ENCODE results near the gene IMMP2L.
"Not testable (repeated sequence)": the region's sequence is repeated elsewhere in the genome, so short reads cannot be mapped to it uniquely, and the experiment has no call there.

Gene IMMP2L

GRCh38 chr7:111323670-111324069, 238.6 kb downstream of the IMMP2L start:
- not testable (repeated sequence) for DNase-seq

DNA sequence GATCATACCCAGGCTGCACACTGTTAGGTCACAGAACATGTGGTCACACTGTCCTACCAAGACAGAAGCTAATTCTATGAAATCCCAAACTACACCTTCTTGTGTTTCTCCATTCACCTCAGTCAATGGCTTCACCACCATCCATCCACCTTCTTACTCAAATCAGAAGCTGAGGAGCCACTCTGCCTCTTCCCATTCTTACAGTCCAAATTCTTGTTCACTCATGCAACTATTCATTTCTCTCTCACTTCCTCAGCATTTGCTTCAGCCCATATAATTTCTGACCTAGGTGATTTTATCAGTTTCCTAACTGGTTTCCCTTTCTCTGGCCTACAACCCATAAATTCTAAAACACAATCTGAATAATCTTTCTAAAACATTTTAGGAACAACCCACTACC, 242.2 kb downstream of the IMMP2L start:
- DNase-seq = no peak

DNA sequence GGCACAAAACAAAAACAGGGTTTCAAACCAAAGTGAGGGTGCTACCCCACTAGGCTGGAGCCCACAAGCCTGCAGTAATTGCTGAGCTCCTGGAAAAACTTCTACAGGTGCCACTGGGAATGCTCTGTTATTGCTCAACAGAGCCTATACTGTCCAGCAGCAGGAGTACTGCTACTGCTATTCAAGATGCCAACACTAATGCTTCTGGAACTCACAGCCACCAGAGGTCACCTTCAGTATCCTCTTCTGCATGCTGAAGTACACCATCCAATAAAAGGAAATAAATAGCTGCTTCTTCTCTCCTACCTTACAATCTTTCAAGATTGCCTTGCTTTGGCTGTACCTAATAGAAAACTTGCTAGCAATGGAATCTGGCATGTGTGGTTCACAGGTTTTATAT, 249.3 kb downstream of the IMMP2L start:
- no peak for DNase-seq

DNA sequence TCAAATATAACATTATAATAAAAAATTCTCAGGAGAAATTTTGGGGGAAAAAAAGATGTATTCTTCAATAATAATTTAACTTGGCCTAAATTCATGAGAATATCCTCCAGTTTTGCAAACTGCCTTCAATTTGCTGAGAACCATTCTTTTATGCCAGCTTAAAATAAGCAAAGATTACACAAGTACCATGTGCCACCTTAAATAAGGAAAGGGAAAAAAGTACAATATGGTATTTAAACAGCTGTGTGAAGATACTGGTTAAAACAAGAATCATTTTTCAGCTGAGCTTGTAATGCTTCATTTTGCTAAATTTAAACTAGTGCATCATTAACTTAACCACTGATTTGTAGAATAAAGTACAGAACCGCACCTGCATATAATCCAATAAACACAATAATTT, 253.6 kb downstream of the IMMP2L start:
- no peak for DNase-seq

DNA sequence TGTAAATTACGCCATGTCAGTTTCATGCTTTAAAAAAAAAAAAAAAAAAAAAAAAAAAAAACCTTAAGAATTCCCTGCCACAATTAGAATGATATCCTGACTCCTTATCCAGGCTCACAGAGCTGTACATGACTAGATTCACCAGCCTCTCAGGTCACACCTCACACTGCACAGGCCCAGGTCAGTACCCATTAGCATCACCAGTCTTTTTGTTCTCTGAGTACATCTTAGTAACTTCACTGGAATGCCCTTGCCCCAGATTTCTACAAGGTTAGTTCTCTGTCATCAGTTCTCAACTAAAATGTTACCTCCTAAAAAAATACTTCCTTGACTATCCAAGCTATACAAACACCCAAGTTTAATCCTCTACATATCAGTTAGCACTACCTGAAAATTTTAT, 260.4 kb downstream of the IMMP2L start:
- DNase-seq = no peak

- DNase-seq = no peak
These were observed 267.8 kb downstream of the IMMP2L start for GRCh38 chr7:111294494-111294893.

DNA sequence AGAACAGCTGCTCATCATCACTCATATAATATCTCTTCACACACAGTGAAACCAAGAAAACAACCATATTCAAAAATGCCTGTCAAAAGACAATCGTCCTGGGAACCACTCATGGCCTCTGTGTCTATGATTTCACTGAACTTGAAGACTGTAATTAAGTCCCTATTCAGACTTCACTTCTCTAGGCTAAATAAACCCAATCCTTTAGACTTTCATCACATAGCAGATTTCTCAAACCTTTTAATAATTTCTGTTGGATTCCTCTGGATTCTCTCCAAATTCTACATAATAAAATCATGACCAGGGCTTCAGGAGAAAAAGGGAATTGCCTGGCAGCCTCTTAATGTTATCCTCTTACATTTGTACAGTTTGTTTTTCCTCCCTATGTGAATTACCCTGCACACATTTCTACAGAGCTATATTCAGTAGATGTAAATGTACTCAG, 270.2 kb downstream of the IMMP2L start:
- DNase-seq = no peak

DNA sequence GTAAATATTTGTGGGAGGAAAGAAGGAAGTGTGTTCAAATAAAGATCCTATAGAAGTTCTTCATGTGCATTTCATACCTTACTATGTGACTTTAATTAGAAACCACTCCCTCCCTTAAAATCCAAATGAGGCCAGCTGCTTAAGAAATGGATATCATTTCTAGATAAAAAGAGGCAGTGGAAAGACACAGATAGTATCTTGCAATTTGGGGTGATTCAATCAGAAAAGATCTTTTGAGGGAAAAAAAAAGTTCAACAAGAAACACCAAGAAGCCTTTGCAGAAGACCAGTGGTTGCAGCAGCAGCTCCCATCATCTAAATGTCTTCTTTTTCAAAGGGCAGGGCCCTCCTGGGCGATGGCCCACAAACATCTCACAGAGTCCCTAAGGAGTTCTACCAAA, 271.3 kb downstream of the IMMP2L start:
- DNase-seq = no peak

DNA sequence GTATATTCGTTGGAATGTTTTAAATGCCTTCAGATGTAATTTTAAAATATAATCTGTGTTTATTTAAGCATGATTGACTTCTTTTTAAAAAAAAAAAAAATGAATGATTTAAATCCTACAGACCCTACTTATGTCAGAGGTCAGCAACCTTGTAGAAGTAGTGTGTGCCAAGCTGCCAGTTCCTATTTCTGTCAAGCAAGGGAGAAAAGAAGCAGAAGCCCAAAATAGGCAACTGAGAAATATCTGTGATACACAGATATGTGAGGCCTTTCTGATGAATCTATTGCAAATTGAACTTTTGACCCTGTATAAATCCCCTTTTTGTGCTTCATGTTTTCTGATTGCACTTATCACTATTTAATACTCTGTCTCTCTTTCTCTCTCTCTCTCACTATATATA, 271.9 kb downstream of the IMMP2L start:
- DNase-seq = no peak

DNA sequence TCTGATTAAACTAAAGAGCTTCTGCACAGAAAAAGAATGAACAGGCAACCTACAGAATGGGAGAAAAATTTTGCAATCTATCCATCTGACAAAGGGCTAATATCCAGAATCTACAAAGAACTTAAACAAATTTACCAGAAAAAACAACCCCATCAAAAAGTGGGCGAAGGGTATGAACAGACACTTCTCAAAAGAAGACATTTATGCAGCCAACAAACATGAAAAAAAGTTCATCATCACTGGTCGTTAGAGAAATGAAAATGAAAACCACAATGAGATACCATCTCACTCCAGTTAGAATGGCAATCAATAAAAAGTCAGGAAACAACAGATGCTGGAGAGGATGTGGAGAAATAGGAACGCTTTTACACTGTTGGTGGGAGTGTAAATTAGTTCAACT, 273.9 kb downstream of the IMMP2L start:
- not testable (repeated sequence) for DNase-seq

DNA sequence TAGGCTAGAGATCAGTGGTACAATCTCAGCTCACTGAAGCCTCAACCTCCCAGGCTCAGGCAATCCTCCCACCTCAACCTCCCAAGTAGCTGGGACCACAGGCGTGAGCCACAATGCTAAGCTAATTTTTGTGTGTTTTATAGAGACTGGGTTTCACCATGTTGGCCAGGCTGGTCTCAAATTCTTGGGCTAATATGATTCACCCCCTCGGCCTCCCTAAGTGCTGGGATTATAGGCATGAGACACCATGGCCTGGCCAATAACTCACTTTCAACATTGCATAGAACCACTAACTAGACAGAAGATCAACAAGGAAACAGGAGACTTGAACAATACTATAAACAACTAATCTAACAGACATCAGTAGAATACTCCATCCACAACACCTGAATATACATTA, 279.7 kb downstream of the IMMP2L start:
- no peak for DNase-seq

DNA sequence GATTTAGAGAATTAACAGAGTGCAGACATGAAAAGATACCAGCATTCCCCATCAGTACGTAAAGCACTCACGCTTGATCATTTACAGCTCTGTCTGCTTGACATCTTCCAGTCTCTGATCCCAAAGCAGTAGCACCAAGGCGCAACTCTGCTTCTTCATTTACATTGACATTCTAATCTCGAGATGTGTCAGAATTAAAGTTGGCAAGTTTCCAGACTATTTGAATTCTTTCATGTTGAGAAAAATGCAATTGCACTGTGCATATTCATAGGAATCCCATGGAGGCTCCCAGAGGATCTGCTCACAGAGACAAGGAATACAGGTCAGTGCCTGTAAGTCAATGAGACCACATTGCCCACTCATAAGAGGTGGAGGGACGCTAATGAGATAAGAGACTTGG, 287.4 kb downstream of the IMMP2L start:
- no peak for DNase-seq

- DNase-seq = no peak
These were observed 290.2 kb downstream of the IMMP2L start for GRCh38 chr7:111272092-111272491.

GRCh38 chr7:111270794-111271193, 291.5 kb downstream of the IMMP2L start:
- not testable (repeated sequence) for DNase-seq

DNA sequence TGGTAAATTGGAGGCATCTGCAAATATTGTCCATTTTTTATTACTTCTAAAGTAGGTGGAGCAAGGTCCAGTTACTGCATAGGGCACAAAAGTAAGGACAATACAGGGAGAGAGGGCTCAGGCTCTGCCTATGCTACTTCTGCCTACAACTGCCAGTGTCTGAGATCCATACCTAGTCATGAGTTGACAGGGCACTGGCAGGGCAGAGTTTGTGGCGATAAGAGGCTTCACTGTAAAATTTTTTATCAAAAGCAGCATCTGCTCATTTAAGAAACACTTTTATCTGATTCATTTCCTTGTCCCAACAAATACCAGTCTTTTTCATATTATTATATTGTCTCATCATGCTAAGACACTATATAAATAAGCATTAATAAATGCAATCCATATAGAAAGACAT, 293.4 kb downstream of the IMMP2L start:
- DNase-seq = no peak

- no peak for DNase-seq
These were observed 295.7 kb downstream of the IMMP2L start for GRCh38 chr7:111266613-111267012.

DNA sequence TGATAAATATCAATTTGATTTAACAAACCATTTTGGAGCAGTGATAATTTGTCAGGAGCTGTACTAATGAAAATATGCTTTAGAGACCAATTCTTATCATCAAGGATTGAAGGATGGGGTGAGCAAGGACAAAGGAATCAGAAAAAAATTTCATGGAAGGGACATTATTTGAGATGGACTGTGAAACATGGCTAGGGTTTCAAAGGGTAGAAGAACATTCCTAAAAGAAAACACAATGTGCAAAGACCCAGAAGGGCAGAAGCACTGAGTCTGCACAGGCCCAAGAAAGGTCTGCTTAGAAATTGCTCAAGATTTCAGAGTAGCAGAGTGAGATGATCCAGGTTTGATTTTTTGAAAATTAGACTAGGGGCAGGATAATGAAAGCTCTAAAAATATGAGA, 296.9 kb downstream of the IMMP2L start:
- no peak for DNase-seq

- DNase-seq = no peak
These were observed 297.3 kb downstream of the IMMP2L start for GRCh38 chr7:111264981-111265380.

- no peak for DNase-seq
These were observed 298.0 kb downstream of the IMMP2L start for GRCh38 chr7:111264111-111264868.

GRCh38 chr7:111262293-111263116, 299.8 kb downstream of the IMMP2L start:
- no peak for DNase-seq

GRCh38 chr7:111261496-111261895, 300.8 kb downstream of the IMMP2L start:
- no peak for DNase-seq

DNA sequence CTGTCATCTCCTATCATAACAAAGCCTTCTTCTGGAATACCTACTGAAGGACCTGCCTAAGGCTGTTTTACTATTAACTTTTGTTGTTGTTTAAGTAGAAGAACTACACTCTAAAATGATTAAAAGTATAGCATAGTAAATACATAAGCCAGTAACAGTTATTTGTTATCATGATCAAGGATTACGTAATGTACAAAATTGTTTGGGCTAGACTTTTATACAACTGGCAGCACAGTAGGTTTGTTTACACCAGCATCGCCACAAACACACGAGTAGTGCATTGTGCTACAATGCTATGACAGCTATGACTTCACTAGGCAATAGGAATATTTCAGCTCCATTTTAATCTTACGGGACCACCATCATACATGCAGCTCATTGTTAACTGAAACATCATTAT, 302.3 kb downstream of the IMMP2L start:
- no peak for DNase-seq

DNA sequence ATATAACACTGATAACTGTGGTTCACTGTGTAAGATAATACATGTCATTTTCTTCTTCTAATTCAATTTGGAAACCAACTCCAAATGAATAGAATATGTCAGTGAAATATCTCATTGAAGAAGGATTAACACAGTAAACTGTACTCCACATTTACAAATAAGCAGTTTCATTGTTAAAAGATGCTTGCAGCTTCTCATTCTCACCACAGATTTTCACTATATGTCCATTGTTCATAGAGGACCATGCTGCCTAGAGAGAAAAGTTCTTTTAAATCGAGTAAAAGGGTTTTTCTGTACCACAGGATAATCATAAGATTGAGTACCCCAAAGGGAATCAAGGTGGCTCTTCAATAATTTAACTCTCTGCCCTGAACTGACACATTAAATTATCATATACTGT, 305.9 kb downstream of the IMMP2L start:
- no peak for DNase-seq

GRCh38 chr7:111255576-111255975, 306.7 kb downstream of the IMMP2L start:
- DNase-seq = no peak

All from activated effector memory CD4-positive, alpha-beta T cell treated with Interleukin-2 at 50 U/mL for 16 hours (primary cell).